ENCODE data around the gene RIN1. TPM values are rescaled to one million over a fixed set of nuclear protein-coding genes. Genes with fewer than 3 reads are reported as not detected.
"Not testable (repeated sequence)": the region's sequence is repeated elsewhere in the genome, so short reads cannot be mapped to it uniquely, and the experiment has no call there.

RIN1 gene
- total RNA-seq, 1 donor from 2014 or later: 9.5 TPM

- Mint-ChIP-seq H3K27ac (no peak overlapping the region), H3K9me3 (peaks cover 6% of the 10 kb centered on the region), H3K27me3 (no peaks in the 10 kb centered on the region), H3K36me3 (no peaks in the 10 kb centered on the region), H3K4me1 (ENCODE audit: unreplicated experiment) (peaks cover 32% of the 10 kb centered on the region), H3K4me3 (no peak overlapping the region)
- DNase-seq (ENCODE audit: extremely low spot score, unreplicated experiment): no peak
- no peak for TF ChIP-seq CTCF (conservative IDR thresholded peaks at IDR 0.05)
These were observed 14.6 kb downstream of the RIN1 start for GRCh38 chr11:66321606-66322005.

- peaks cover 30% of the 10 kb centered on the region for H3K4me1 Mint-ChIP-seq (ENCODE audit: unreplicated experiment)
- not testable (repeated sequence) for H3K36me3 Mint-ChIP-seq; H3K27me3 Mint-ChIP-seq; H3K27ac Mint-ChIP-seq; DNase-seq (ENCODE audit: extremely low spot score, unreplicated experiment); H3K9me3 Mint-ChIP-seq; H3K4me3 Mint-ChIP-seq
These were observed 15.5 kb downstream of the RIN1 start for GRCh38 chr11:66320748-66321147.

GRCh38 chr11:66320289-66320688 lies 15.9 kb downstream of the RIN1 start:
- H3K4me3 Mint-ChIP-seq; DNase-seq (ENCODE audit: extremely low spot score, unreplicated experiment); H3K36me3 Mint-ChIP-seq; H3K27ac Mint-ChIP-seq; H3K27me3 Mint-ChIP-seq; H3K9me3 Mint-ChIP-seq: not testable (repeated sequence)
- peaks cover 35% of the 10 kb centered on the region for H3K4me1 Mint-ChIP-seq (ENCODE audit: unreplicated experiment)

- Mint-ChIP-seq H3K9me3 (peaks cover 6% of the 10 kb centered on the region), H3K4me3 (no peak overlapping the region), H3K36me3 (no peaks in the 10 kb centered on the region), H3K27ac (peak overlapping the region; percentile 68), H3K4me1 (ENCODE audit: unreplicated experiment) (peaks cover 37% of the 10 kb centered on the region), H3K27me3 (peaks cover 3% of the 10 kb centered on the region)
- TF ChIP-seq CTCF (conservative IDR thresholded peaks at IDR 0.05): no peak
- no peak for DNase-seq (ENCODE audit: extremely low spot score, unreplicated experiment)
These were observed 17.6 kb downstream of the RIN1 start for GRCh38 chr11:66318600-66318970.

- peaks cover 3% of the 10 kb centered on the region for H3K27me3 Mint-ChIP-seq
- H3K27ac Mint-ChIP-seq: peak overlapping the region; percentile 68
- H3K4me3 Mint-ChIP-seq: peak overlapping the region; percentile 78
- no peaks in the 10 kb centered on the region for H3K36me3 Mint-ChIP-seq
- H3K9me3 Mint-ChIP-seq: peaks cover 6% of the 10 kb centered on the region
- no peak for TF ChIP-seq CTCF (conservative IDR thresholded peaks at IDR 0.05)
- DNase-seq (ENCODE audit: extremely low spot score, unreplicated experiment): no peak
- peaks cover 30% of the 10 kb centered on the region for H3K4me1 Mint-ChIP-seq (ENCODE audit: unreplicated experiment)
These were observed 18.3 kb downstream of the RIN1 start for GRCh38 chr11:66317723-66318599.

- Mint-ChIP-seq H3K36me3 (no peaks in the 10 kb centered on the region), H3K4me1 (ENCODE audit: unreplicated experiment) (peaks cover 29% of the 10 kb centered on the region), H3K4me3 (peak overlapping the region; percentile 78), H3K27ac (peak overlapping the region; percentile 62), H3K9me3 (peaks cover 6% of the 10 kb centered on the region), H3K27me3 (peaks cover 3% of the 10 kb centered on the region)
- no peak for TF ChIP-seq CTCF (conservative IDR thresholded peaks at IDR 0.05)
- DNase-seq (ENCODE audit: extremely low spot score, unreplicated experiment): no peak
These were observed 18.9 kb downstream of the RIN1 start for GRCh38 chr11:66317322-66317722.
